Skeletal muscle satellite cell (primary cell): ENCODE measurements around the gene KRT222.

Source experiments
- H3K27me3 ChIP-seq: 2 replicates; pipeline ENCODE4 v1.7.0; 2013; ENCODE audit warnings: low read length; ENCODE audit not compliant: control insufficient read depth, insufficient read depth
- H3K36me3 ChIP-seq: 2 replicates; pipeline ENCODE4 v1.7.0; 2013; ENCODE audit warnings: mild to moderate bottlenecking, control low read depth, low read length; ENCODE audit not compliant: insufficient read depth
- H3K4me1 ChIP-seq: 2 replicates; pipeline ENCODE4 v1.7.0; 2013; ENCODE audit warnings: low read length; ENCODE audit not compliant: control insufficient read depth, insufficient read depth
- H3K4me2 ChIP-seq: 2 replicates; pipeline ENCODE4 v1.7.0; 2013; ENCODE audit warnings: mild to moderate bottlenecking, low read length
- H3K4me3 ChIP-seq: 2 replicates; pipeline ENCODE4 v1.7.0; 2013; ENCODE audit warnings: low read length
- H3K9ac ChIP-seq: 2 replicates; pipeline ENCODE4 v1.7.0; 2013; ENCODE audit warnings: mild to moderate bottlenecking, low read depth, low read length, moderate library complexity
- H3K9me3 ChIP-seq: replicated peaks from 2 replicates; pipeline ENCODE4 v1.7.0; 2013; ENCODE audit warnings: mild to moderate bottlenecking, control low read depth, low read length

Gene KRT222

GRCh38 chr17:40694584-40694983 lies 29.6 kb upstream of the KRT222 start:
- no peaks in the 10 kb centered on the region for H3K9me3 ChIP-seq
- no peak overlapping the region for H3K9ac ChIP-seq
- no peaks in the 10 kb centered on the region for H3K4me1 ChIP-seq
- no peak overlapping the region for H3K4me2 ChIP-seq
- peaks cover 76% of the 10 kb centered on the region for H3K27me3 ChIP-seq
- no peaks in the 10 kb centered on the region for H3K36me3 ChIP-seq
- no peak overlapping the region for H3K4me3 ChIP-seq

GRCh38 chr17:40687106-40687505 lies 22.1 kb upstream of the KRT222 start:
- Histone ChIP-seq H3K4me3 (no peak overlapping the region), H3K36me3 (no peaks in the 10 kb centered on the region), H3K4me1 (no peaks in the 10 kb centered on the region), H3K9me3 (no peaks in the 10 kb centered on the region), H3K4me2 (no peak overlapping the region), H3K9ac (no peak overlapping the region), H3K27me3 (peaks cover 65% of the 10 kb centered on the region)

- Histone ChIP-seq H3K4me2 (no peak overlapping the region), H3K9me3 (no peaks in the 10 kb centered on the region), H3K36me3 (no peaks in the 10 kb centered on the region), H3K4me3 (no peak overlapping the region), H3K27me3 (peaks cover 66% of the 10 kb centered on the region), H3K4me1 (no peaks in the 10 kb centered on the region), H3K9ac (no peak overlapping the region)
Observed at GRCh38 chr17:40686192-40686591, 21.2 kb upstream of the KRT222 start.

- H3K4me1 ChIP-seq, result no peaks in the 10 kb centered on the region
- H3K9ac ChIP-seq, result no peak overlapping the region
- H3K27me3 ChIP-seq, result peaks cover 82% of the 10 kb centered on the region
- H3K36me3 ChIP-seq, result no peaks in the 10 kb centered on the region
- no peak overlapping the region for H3K4me3 ChIP-seq
- no peaks in the 10 kb centered on the region for H3K9me3 ChIP-seq
- H3K4me2 ChIP-seq, result no peak overlapping the region
Observed at GRCh38 chr17:40680998-40681397, 16.0 kb upstream of the KRT222 start.

GRCh38 chr17:40679523-40679907 lies 14.5 kb upstream of the KRT222 start:
- Histone ChIP-seq H3K27me3 (peaks cover 84% of the 10 kb centered on the region), H3K4me1 (no peaks in the 10 kb centered on the region), H3K4me2 (no peak overlapping the region), H3K36me3 (no peaks in the 10 kb centered on the region), H3K9me3 (no peaks in the 10 kb centered on the region), H3K4me3 (no peak overlapping the region), H3K9ac (no peak overlapping the region)

GRCh38 chr17:40678902-40679522 lies 14.0 kb upstream of the KRT222 start:
- H3K9me3 ChIP-seq, result no peaks in the 10 kb centered on the region
- no peaks in the 10 kb centered on the region for H3K36me3 ChIP-seq
- no peak overlapping the region for H3K4me3 ChIP-seq
- peaks cover 86% of the 10 kb centered on the region for H3K27me3 ChIP-seq
- no peak overlapping the region for H3K4me2 ChIP-seq
- H3K4me1 ChIP-seq, result no peaks in the 10 kb centered on the region
- no peak overlapping the region for H3K9ac ChIP-seq

- no peak overlapping the region for H3K4me3 ChIP-seq
- H3K27me3 ChIP-seq, result peaks cover 81% of the 10 kb centered on the region
- H3K9ac ChIP-seq, result no peak overlapping the region
- H3K36me3 ChIP-seq, result no peaks in the 10 kb centered on the region
- no peak overlapping the region for H3K4me2 ChIP-seq
- H3K9me3 ChIP-seq, result no peaks in the 10 kb centered on the region
- no peaks in the 10 kb centered on the region for H3K4me1 ChIP-seq
Observed at GRCh38 chr17:40675905-40676304, 10.9 kb upstream of the KRT222 start.

GRCh38 chr17:40672654-40673053 lies 7.7 kb upstream of the KRT222 start:
- H3K27me3 ChIP-seq, result peaks cover 78% of the 10 kb centered on the region
- H3K4me2 ChIP-seq, result no peak overlapping the region
- H3K9ac ChIP-seq, result no peak overlapping the region
- no peaks in the 10 kb centered on the region for H3K9me3 ChIP-seq
- no peak overlapping the region for H3K4me3 ChIP-seq
- no peaks in the 10 kb centered on the region for H3K4me1 ChIP-seq
- no peaks in the 10 kb centered on the region for H3K36me3 ChIP-seq

GRCh38 chr17:40671282-40671681 lies 6.3 kb upstream of the KRT222 start:
- H3K36me3 ChIP-seq, result no peaks in the 10 kb centered on the region
- H3K9me3 ChIP-seq, result no peaks in the 10 kb centered on the region
- H3K9ac ChIP-seq, result no peak overlapping the region
- H3K4me1 ChIP-seq, result no peaks in the 10 kb centered on the region
- peaks cover 68% of the 10 kb centered on the region for H3K27me3 ChIP-seq
- no peak overlapping the region for H3K4me2 ChIP-seq
- H3K4me3 ChIP-seq, result no peak overlapping the region

- Histone ChIP-seq H3K4me3 (no peak overlapping the region), H3K9ac (no peak overlapping the region), H3K9me3 (no peaks in the 10 kb centered on the region), H3K4me2 (no peak overlapping the region), H3K27me3 (peaks cover 77% of the 10 kb centered on the region), H3K36me3 (no peaks in the 10 kb centered on the region), H3K4me1 (no peaks in the 10 kb centered on the region)
Observed at GRCh38 chr17:40666331-40666730, 1.4 kb upstream of the KRT222 start.

- peaks cover 70% of the 10 kb centered on the region for H3K27me3 ChIP-seq
- H3K36me3 ChIP-seq, result no peaks in the 10 kb centered on the region
- no peak overlapping the region for H3K9ac ChIP-seq
- H3K4me3 ChIP-seq, result no peak overlapping the region
- H3K4me2 ChIP-seq, result no peak overlapping the region
- no peaks in the 10 kb centered on the region for H3K4me1 ChIP-seq
- no peaks in the 10 kb centered on the region for H3K9me3 ChIP-seq
Observed at GRCh38 chr17:40663252-40663651, 1.7 kb downstream of the KRT222 start.

GRCh38 chr17:40659911-40660310 lies 5.1 kb downstream of the KRT222 start:
- no peaks in the 10 kb centered on the region for H3K4me1 ChIP-seq
- H3K9me3 ChIP-seq, result no peaks in the 10 kb centered on the region
- no peak overlapping the region for H3K9ac ChIP-seq
- H3K4me3 ChIP-seq, result no peak overlapping the region
- H3K27me3 ChIP-seq, result peaks cover 63% of the 10 kb centered on the region
- no peak overlapping the region for H3K4me2 ChIP-seq
- H3K36me3 ChIP-seq, result no peaks in the 10 kb centered on the region
